ENCODE results near the gene POM121L2.

DNA sequence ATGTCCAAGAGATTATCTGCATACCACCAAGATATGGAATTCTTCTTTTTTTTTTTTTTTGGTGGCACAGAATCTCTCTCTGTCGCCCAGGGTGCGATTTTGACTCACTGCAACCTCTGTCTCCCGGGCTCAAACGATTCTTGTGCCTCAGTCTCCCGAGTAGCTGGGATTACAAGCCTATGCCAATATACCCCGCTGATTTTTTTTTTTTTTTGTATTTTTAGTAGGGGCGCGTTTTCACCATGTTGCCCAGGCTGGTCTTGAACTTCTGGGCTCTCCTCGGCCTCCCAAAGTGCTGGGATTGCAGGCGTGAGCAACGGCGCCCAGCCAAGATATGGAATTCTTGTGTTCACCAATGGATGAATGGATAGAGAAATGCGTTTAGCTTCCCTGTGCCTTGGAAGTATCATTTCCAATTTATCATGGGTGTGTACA is 31.0 kb downstream of the POM121L2 start:
- no peak for TF ChIP-seq ZBTB7A (IDR thresholded peaks at IDR 0.05; ENCODE audit: low read depth)
- TF ChIP-seq TAF1 (IDR thresholded peaks at IDR 0.05; ENCODE audit: low read depth), result no peak
- TF ChIP-seq, protein P1, sequence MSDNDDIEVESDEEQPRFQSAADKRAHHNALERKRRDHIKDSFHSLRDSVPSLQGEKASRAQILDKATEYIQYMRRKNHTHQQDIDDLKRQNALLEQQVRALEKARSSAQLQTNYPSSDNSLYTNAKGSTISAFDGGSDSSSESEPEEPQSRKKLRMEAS (IDR thresholded peaks at IDR 0.05), result no peak
- TF ChIP-seq CEBPB (IDR thresholded peaks at IDR 0.05), result no peak
- no peak for TF ChIP-seq RAD21 (IDR thresholded peaks at IDR 0.05; ENCODE audit: low read depth)
- no peak for TF ChIP-seq EP300 (IDR thresholded peaks at IDR 0.05; ENCODE audit: borderline replicate concordance)
- TF ChIP-seq CREB1 (IDR thresholded peaks at IDR 0.05; ENCODE audit: low read depth), result no peak
- no peak for TF ChIP-seq TCF12 (IDR thresholded peaks at IDR 0.05; ENCODE audit: low read depth)
